Esophagus muscularis mucosa (tissue), 4 donors: Measurements from ENCODE around the gene SPARCL1. TPM values are rescaled to one million over a fixed set of nuclear protein-coding genes. Genes with fewer than 3 reads are reported as not detected.

Experiments used
- DNase-seq: peaks from one replicate; pipeline ENCODE4 v3.0.0-alpha.2; 2017; ENCODE audit errors: extremely low spot score
- H3K27ac ChIP-seq, 4 donors: fragments of 200-600 bp; sonication (generic); replicated peaks in 1 of 4; 1 replicate in 3 of 4; 2 replicates in 1 of 4; pipeline ENCODE4 v1.5.1; 2016 to 2019; ENCODE audit warnings: mild to moderate bottlenecking in 1 of 4
- H3K27me3 ChIP-seq, 4 donors: fragments of 200-600 bp; sonication (generic); one replicate each; pipeline versions ENCODE4 v1.5.1 to v1.6.0; 2016 to 2019
- H3K36me3 ChIP-seq, 4 donors: fragments of 200-600 bp; sonication (generic); one replicate each; pipeline ENCODE4 v1.5.1; 2016 to 2019
- H3K4me1 ChIP-seq, 4 donors: fragments of 200-600 bp; sonication (generic); one replicate each; pipeline ENCODE4 v1.5.1; 2016 to 2019
- H3K4me3 ChIP-seq, 4 donors: fragments of 200-600 bp; sonication (generic); 1 replicate in 2 of 4; 2 replicates in 2 of 4; pipeline ENCODE4 v1.5.1; 2016 to 2019; ENCODE audit warnings: mild to moderate bottlenecking in 4 of 4, moderate library complexity in 1 of 4
- H3K9me3 ChIP-seq, 4 donors: fragments of 200-600 bp; sonication (generic); 1 replicate in 3 of 4; 2 replicates in 1 of 4; pipeline ENCODE4 v1.5.1; 2016 to 2019
- CTCF ChIP-seq, 3 experiments: fragments of 200-600 bp in 2 of 3; fragments of 450-650 bp in 1 of 3; sonication (generic) in 2 of 3; IDR thresholded peaks; one replicate each; pipeline ENCODE4 v1.5.1; 2017 to 2019; ENCODE audit warnings: antibody characterized with exemption in 3 of 3, mild to moderate bottlenecking in 2 of 3, moderate library complexity in 1 of 3
- EP300 ChIP-seq: sonication (generic); formaldehyde crosslinking; IDR thresholded peaks from one replicate; pipeline ENCODE4 v1.6.1; 2017; ENCODE audit warnings: antibody characterized with exemption
- POLR2A ChIP-seq: fragments of 450-650 bp; IDR thresholded peaks from one replicate; pipeline ENCODE4 v1.6.1; 2017; ENCODE audit warnings: antibody characterized with exemption, moderate library complexity, mild to moderate bottlenecking, low read depth
- POLR2AphosphoS5 ChIP-seq, 2 donors: sonication (generic); formaldehyde crosslinking; IDR thresholded peaks; one replicate each; pipeline ENCODE4 v1.6.1; 2017; ENCODE audit warnings: antibody characterized with exemption in 2 of 2
- WGBS: methylation state at CpG from one replicate; pipeline ENCODE4 v1.1.5; 2018; 5-methylcytosine and 5-hydroxymethylcytosine counted together
- intact Hi-C: fragments of 100-400 bp; cut with DNase I; formaldehyde crosslinking; loops from one replicate; pipeline ENCODE4 v1.15.1; 2023
- total RNA-seq, 4 donors: library from RNA; depleted of rRNA; stranded (reverse); fragments of >200 nt; gene quantifications; one replicate each; pipeline versions ENCODE4 v1.1.0 to v1.2.1, GENCODE V29; 2016

Gene SPARCL1
- total RNA-seq, 4 donors from 2014 or later: 1,380 to 2,231 (median 1,856) TPM

- no peak for DNase-seq
- peaks cover 0 to 4% (median 0%) of the 10 kb centered on the region in 4 donors for H3K9me3 ChIP-seq
- peaks cover 56 to 85% (median 84%) of the 10 kb centered on the region in 4 donors for H3K4me1 ChIP-seq
- peak overlapping the region; percentile 16 to 72 (median 59) for H3K4me3 ChIP-seq
- H3K36me3 ChIP-seq: peaks cover 0 to 27% (median 12%) of the 10 kb centered on the region in 4 donors
- intact Hi-C loops: no loop called here
- 19% methylated on average over 2 of the region's 3 CpGs for WGBS
- peak; percentile 18 for TF ChIP-seq EP300
- TF ChIP-seq CTCF (IDR thresholded peaks at IDR 0.05): no peak
- TF ChIP-seq POLR2AphosphoS5 (IDR thresholded peaks at IDR 0.05): peak in 1 of 2 donors; percentile 51
- TF ChIP-seq POLR2A: no peak
- peak overlapping the region; percentile 85 to 97 (median 90) for H3K27ac ChIP-seq
- H3K27me3 ChIP-seq: no peaks in the 10 kb centered on the region
Observed at GRCh38 chr4:87521757-87522374, 7.3 kb downstream of the SPARCL1 start.

GRCh38 chr4:87521319-87521718, 7.9 kb downstream of the SPARCL1 start:
- H3K9me3 ChIP-seq: peaks cover 0 to 4% (median 0%) of the 10 kb centered on the region in 4 donors
- H3K27ac ChIP-seq: peak overlapping the region; percentile 85 to 97 (median 90)
- intact Hi-C loops: no loop called here
- peaks cover 0 to 31% (median 12%) of the 10 kb centered on the region in 4 donors for H3K36me3 ChIP-seq
- H3K4me3 ChIP-seq: peak overlapping the region; percentile 16 to 72 (median 18)
- 20% methylated on average over 1 of the region's 1 CpG for WGBS
- H3K4me1 ChIP-seq: peaks cover 61 to 91% (median 89%) of the 10 kb centered on the region in 4 donors
- TF ChIP-seq POLR2AphosphoS5 (IDR thresholded peaks at IDR 0.05) (no peak), EP300 (no peak), POLR2A (no peak), CTCF (IDR thresholded peaks at IDR 0.05) (no peak)
- no peak for DNase-seq
- no peaks in the 10 kb centered on the region for H3K27me3 ChIP-seq

- 86% methylated on average over 2 of the region's 2 CpGs for WGBS
- Histone ChIP-seq H3K4me3 (no peak overlapping the region), H3K27ac (peak overlapping the region; percentile 85 to 97 (median 90)), H3K4me1 (peaks cover 73 to 100% (median 98%) of the 10 kb centered on the region in 4 donors), H3K9me3 (no peaks in the 10 kb centered on the region), H3K36me3 (peaks cover 0 to 31% (median 5%) of the 10 kb centered on the region in 4 donors), H3K27me3 (no peaks in the 10 kb centered on the region)
- no peak for DNase-seq
- intact Hi-C loops: no loop called here
- TF ChIP-seq POLR2A (no peak), EP300 (no peak), POLR2AphosphoS5 (IDR thresholded peaks at IDR 0.05) (no peak), CTCF (IDR thresholded peaks at IDR 0.05) (no peak)
Observed at GRCh38 chr4:87517621-87518020, 11.6 kb downstream of the SPARCL1 start.

GRCh38 chr4:87516683-87517082, 12.5 kb downstream of the SPARCL1 start:
- no peak overlapping the region for H3K4me3 ChIP-seq
- DNase-seq: no peak
- TF ChIP-seq POLR2AphosphoS5 (IDR thresholded peaks at IDR 0.05): peak in 1 of 2 donors; percentile 14
- TF ChIP-seq POLR2A: no peak
- no peak for TF ChIP-seq EP300
- TF ChIP-seq CTCF (IDR thresholded peaks at IDR 0.05): no peak
- peak overlapping the region; percentile 85 to 97 (median 90) for H3K27ac ChIP-seq
- WGBS: 83% methylated on average over 3 of the region's 3 CpGs
- intact Hi-C loops: no loop called here
- no peaks in the 10 kb centered on the region for H3K9me3 ChIP-seq
- H3K36me3 ChIP-seq: peaks cover 0 to 40% (median 5%) of the 10 kb centered on the region in 4 donors
- H3K4me1 ChIP-seq: peaks cover 71 to 100% (median 99%) of the 10 kb centered on the region in 4 donors
- no peaks in the 10 kb centered on the region for H3K27me3 ChIP-seq
